OCI-LY1 (cell line): ENCODE measurements around the gene CPT2.

Experiments used
- EZH2 ChIP-seq: fragments of 200-600 bp; sonication (generic), shearing (Covaris generic); IDR thresholded peaks from 2 replicates; pipeline ENCODE4 v1.8.0; 2017; ENCODE audit warnings: borderline replicate concordance, mixed run types, mild to moderate bottlenecking, antibody characterized with exemption, low read length, moderate library complexity, mixed read lengths
- TF ChIP-seq, protein P1 (sequence below): fragments of 200-600 bp; sonication (generic), shearing (Covaris generic); IDR thresholded peaks from 2 replicates; pipeline ENCODE4 v1.5.1; 2017; ENCODE audit warnings: mild to moderate bottlenecking, antibody characterized with exemption, low read length, moderate library complexity, mixed read lengths

- TF ChIP-seq, protein P1, sequence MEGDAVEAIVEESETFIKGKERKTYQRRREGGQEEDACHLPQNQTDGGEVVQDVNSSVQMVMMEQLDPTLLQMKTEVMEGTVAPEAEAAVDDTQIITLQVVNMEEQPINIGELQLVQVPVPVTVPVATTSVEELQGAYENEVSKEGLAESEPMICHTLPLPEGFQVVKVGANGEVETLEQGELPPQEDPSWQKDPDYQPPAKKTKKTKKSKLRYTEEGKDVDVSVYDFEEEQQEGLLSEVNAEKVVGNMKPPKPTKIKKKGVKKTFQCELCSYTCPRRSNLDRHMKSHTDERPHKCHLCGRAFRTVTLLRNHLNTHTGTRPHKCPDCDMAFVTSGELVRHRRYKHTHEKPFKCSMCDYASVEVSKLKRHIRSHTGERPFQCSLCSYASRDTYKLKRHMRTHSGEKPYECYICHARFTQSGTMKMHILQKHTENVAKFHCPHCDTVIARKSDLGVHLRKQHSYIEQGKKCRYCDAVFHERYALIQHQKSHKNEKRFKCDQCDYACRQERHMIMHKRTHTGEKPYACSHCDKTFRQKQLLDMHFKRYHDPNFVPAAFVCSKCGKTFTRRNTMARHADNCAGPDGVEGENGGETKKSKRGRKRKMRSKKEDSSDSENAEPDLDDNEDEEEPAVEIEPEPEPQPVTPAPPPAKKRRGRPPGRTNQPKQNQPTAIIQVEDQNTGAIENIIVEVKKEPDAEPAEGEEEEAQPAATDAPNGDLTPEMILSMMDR = no peak
- TF ChIP-seq EZH2 = no peak
Measured at GRCh38 chr1:53190210-53190611, 6.4 kb upstream of the CPT2 start.
